NCI-H460 (cell line): ENCODE data around the gene PAK1. TPM values are rescaled to one million over a fixed set of nuclear protein-coding genes. Genes with fewer than 3 reads are reported as not detected.

Source experiments
- DNase-seq: peaks from one replicate; pipeline ENCODE4 v3.0.0-alpha.2; 2016; ENCODE audit warnings: low read depth; ENCODE audit errors: extremely low read depth
- total RNA-seq: library from RNA; depleted of rRNA; stranded (reverse); fragments of >200 nt; shearing (Covaris generic); gene quantifications from 2 replicates; pipeline ENCODE4 v1.2.3, GENCODE V29; 2014

Gene PAK1
- total RNA-seq, 1 experiment from 2014 or later = 18.4 TPM

DNA sequence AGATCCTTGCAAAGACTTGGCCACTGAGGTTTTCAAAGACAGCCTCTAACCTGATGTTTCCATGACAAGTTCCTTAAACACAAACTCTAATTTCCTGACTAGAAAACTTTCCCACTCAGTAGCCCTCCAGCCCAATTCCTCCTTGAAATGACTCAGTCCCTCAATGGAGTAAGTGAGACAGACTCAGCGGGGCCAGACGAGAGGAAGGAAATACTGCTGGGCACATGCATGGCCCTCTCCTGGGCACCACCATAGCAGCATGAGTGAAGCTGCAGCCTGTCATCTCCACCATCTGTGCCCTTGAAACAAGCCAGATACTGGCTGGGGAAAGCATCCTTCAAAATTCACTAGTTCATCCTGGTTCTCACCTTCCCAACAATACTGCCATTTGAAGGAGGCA, 96.2 kb downstream of the PAK1 start:
- no peak for DNase-seq

GRCh38 chr11:77375107-77375506, 98.8 kb downstream of the PAK1 start:
- no peak for DNase-seq

- DNase-seq = no peak
Observed at GRCh38 chr11:77374611-77375031, 99.3 kb downstream of the PAK1 start.

DNA sequence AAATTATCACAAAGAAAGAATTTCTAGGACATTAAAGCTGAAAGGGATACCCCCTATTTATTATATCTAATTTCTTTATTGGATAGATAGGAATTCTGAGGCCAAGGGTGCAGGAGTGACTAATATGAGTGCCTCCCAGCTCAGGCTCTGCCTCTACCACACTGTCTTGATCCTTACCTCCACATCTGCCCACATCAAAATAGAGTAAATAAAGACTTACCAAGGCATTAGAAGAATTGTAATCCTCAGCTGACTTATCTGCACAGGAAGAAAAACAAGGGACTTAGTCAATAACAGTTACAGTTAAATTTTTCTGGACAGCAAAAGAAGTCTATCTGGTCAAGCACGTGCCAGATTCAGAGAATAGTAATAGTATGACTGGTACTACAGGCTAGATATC, 99.8 kb downstream of the PAK1 start:
- DNase-seq = no peak

DNA sequence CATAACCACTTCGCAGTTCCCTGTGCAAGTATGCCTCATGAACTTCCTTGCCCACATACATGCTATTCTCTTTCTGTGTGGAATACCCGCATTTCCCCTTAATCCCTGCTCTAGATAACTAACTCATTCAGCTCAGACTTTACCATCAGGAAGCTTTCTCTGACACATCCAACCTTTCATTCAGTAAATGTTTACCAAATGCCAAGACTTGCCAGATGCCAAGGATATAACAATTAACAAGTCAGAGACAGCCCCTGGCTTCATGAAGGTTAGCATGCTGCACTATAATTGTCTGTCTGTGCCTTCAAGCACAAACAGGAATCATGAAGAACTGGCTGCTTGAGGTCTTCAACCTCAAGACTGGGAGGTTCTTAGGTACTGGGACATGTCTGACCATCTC, 101.2 kb downstream of the PAK1 start:
- no peak for DNase-seq

GRCh38 chr11:77371646-77372045, 102.2 kb downstream of the PAK1 start:
- DNase-seq = no peak

GRCh38 chr11:77370217-77370616, 103.7 kb downstream of the PAK1 start:
- DNase-seq = no peak

DNA sequence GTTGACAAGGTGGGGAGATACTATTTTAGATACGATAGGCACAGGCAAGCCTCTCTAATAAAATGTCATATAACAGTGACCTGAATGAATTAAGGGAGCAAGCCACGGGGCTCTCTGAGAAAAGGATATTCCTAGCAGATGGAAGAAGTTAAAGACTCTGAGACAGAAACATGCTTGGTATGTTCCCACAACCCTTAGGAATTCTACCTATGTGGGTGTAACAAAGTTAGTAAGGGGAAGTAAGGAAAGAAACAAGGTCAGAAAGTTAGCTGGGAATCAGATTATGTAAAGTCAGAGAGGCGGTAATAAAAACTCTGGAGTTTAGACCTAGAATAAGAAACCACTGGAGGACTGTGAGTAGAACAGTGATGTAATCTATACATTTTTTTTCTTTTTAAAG, 112.7 kb downstream of the PAK1 start:
- DNase-seq = no peak

DNA sequence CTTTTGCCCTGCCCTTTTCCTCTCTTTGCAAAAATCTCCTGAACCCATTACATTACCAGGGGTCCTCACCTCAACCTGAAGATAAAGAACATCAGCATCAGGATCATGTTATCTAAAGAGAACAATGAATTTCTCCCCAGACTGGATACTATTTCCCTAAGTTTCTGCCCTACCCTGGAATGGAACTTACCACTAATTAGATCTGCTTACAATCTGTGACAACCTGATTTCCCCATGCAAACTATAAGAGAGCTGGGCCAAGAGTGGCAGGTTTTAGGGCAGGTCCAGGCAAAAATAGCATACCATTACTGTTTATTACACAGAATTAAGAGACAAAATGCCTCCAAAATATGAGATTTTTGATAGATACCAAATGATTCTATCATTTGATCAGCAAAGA, 114.4 kb downstream of the PAK1 start:
- no peak for DNase-seq

GRCh38 chr11:77353131-77353530, 120.8 kb downstream of the PAK1 start:
- no peak for DNase-seq

- DNase-seq = no peak
Observed at GRCh38 chr11:77351281-77351886, 122.5 kb downstream of the PAK1 start.

DNA sequence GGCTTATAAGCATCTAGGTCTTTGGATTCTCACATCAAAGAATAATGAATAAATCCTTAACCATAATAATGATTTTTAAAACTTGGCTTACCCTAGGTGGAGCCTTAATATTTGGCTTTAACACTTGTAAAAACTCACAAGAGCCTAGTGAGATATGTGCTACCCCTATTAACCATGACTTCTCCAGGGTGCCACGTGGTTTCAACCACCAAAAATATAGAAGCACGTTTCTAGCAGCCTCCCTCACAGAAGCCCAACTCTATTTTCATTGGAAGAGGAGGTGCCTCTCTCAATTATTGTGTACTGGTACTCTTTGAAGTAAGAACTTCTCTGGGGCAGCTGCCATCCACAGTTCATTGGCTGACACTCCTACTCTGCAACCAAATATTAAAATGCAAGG, 125.9 kb downstream of the PAK1 start:
- no peak for DNase-seq

DNA sequence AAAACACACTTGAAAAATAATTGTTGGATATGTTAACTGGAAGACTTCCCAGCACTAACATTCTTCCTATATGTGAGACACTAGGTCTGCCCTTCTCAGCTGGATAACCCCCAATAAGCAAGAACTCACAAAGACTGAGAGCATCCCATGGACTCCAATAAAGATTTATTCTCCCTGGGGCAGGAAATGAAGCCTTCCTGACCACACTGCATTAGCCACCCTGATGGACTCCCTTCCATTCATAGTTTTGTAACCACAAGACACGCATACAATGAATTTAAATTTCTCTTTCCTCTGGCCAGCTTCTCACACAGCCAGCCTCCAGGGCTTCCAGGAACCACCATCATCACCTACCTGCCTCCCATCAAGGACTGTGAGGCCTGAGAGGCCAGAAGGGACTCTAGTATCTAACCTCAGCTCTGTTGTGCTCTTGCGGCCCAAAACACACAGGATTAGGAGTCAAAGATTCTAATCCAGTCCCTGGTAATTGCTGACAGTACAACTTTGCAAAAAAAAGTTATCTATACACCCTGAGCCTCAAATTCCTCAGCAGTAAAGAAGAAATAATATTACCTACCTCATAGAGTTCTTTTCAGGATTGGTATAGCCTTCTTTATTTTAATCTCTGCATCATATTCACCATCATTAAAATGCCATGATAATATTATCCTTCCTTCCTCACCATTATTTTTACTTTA, 126.8 kb downstream of the PAK1 start:
- DNase-seq = no peak

- DNase-seq = no peak
Observed at GRCh38 chr11:77345621-77346020, 128.3 kb downstream of the PAK1 start.

- no peak for DNase-seq
Observed at GRCh38 chr11:77340501-77340900, 133.4 kb downstream of the PAK1 start.

DNA sequence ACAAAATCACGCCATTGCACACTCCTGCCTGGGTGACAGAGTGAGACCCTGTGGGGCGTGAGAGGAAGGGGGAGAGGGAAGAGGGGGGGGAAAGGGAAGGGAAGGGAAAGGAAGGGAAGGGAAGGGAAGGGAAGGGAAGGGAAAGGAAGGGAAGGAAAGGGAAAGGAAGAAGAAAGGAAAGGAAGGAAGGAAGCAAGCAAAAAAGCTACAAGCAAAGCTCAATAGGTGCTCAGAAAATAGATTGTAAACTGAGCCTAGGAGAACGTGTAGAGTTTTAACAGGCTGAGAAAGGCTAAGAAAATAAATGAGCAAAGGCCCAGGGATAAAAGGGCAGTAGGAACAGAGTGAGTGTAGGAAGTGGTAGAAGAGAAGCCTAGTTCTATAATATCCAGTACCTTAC, 141.6 kb downstream of the PAK1 start:
- no peak for DNase-seq

- no peak for DNase-seq
Observed at GRCh38 chr11:77325159-77325558, 148.7 kb downstream of the PAK1 start.

DNA sequence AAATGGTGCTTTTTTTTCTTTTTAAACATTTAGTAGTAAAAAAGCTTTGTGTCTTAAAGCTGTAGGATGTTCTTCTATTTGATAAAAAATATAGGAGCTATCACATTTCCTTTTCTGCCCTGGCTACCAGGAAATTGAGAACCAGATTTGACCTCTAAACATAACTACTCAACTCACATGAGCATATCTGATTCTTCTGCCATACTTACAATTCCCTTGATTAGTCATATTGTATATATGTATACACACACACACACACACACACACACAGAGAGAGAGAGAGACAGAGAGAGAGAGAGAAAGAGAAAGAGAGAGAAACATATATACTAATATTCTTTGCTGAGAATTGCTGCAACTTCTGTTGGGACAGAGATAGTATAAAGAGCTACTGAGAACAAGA, 149.4 kb downstream of the PAK1 start:
- DNase-seq = no peak

DNA sequence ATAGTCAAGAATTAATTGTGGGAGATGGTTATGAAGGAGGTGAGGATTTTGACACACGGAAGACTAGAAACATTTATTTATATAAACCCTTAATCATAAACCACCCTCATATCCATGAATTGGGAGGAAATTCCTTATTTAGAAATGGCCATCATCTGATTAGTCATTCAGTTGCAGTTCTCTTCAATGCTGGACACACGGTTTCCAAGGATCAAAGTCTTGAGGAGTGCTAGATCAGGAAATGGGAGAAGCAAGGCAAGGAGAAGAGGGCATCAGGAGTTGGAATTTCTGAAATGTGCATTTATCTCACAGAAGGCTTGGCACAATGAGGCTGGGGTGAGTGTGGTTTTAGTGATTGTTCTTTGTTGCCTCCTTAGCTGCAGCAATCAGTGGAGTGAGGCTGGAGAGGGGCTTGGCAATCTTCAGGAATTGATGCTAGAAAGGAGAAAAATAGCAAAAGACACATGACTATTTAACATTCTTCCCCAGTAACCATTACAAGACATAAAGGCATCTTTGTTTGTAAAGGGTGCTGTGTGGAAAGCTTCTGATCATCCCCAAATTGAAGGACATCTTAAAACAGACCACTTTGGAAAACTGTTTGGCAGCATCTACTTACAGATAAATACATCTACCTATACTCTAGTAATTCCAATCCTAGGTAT, 150.8 kb downstream of the PAK1 start:
- no peak for DNase-seq

DNA sequence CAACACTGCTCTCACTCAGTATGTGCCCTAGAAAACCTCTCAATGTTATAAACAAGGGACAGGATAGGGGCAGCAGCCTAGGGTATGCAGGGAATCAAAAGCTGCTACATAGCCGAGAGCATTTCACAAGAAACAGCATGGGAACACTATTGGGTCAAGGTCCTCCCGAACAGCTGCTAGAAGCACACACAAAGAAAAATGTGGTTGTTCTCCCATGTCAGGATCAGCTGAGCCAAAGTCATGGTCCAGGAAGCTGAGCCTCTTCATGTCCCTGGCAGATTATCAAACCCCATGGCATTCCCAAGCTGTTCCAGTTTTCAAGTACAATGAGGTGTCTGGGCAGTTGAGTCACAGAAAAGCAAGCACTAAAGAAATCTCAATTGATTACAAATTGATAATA, 151.4 kb downstream of the PAK1 start:
- no peak for DNase-seq

- no peak for DNase-seq
Observed at GRCh38 chr11:77320351-77320750, 153.5 kb downstream of the PAK1 start.

GRCh38 chr11:77318600-77318999, 155.3 kb downstream of the PAK1 start:
- no peak for DNase-seq
